GM12865 (cell line): ENCODE data around the gene TMEM87B.

Experiments used
- DNase-seq: peaks from one replicate; pipeline ENCODE4 v3.0.0; 2010; ENCODE audit warnings: low read depth
- H3K4me3 ChIP-seq: 2 replicates; pipeline ENCODE4 v1.5.1; 2011; ENCODE audit warnings: mild to moderate bottlenecking, low read depth, low read length, control low read depth
- TF ChIP-seq, protein P1 (sequence below): IDR thresholded peaks from 2 replicates; pipeline ENCODE4 v1.5.1; 2011; ENCODE audit warnings: low read length, control low read depth, low read depth, inconsistent platforms; ENCODE audit not compliant: insufficient read depth; ENCODE audit errors: missing control alignments

TMEM87B gene

DNA sequence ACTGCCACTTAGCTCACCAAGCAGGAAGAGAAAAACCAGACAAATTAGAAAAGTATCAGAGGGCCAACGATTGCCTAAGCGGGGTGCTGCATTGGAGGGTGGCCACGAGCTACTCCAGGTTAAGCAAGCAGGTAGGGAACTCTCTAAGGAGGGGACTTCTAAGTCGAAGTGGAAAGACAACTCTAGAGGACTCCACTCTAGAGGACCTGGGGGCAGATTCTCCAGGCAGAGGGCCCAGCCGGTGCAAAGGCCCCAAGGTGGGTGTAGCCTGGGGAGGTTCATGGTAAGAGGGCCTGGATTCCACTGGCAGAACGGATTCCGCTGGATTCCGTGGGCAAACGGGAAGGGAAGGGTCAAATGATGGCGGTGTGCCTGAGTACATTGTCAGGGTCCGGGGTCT is 95.8 kb downstream of the TMEM87B start:
- no peak for DNase-seq
- no peak overlapping the region for H3K4me3 ChIP-seq
- TF ChIP-seq, protein P1, sequence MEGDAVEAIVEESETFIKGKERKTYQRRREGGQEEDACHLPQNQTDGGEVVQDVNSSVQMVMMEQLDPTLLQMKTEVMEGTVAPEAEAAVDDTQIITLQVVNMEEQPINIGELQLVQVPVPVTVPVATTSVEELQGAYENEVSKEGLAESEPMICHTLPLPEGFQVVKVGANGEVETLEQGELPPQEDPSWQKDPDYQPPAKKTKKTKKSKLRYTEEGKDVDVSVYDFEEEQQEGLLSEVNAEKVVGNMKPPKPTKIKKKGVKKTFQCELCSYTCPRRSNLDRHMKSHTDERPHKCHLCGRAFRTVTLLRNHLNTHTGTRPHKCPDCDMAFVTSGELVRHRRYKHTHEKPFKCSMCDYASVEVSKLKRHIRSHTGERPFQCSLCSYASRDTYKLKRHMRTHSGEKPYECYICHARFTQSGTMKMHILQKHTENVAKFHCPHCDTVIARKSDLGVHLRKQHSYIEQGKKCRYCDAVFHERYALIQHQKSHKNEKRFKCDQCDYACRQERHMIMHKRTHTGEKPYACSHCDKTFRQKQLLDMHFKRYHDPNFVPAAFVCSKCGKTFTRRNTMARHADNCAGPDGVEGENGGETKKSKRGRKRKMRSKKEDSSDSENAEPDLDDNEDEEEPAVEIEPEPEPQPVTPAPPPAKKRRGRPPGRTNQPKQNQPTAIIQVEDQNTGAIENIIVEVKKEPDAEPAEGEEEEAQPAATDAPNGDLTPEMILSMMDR: no peak

- no peak overlapping the region for H3K4me3 ChIP-seq
- no peak for DNase-seq
- TF ChIP-seq, protein P1: no peak
Measured at GRCh38 chr2:112151271-112151670, 96.2 kb downstream of the TMEM87B start.

DNA sequence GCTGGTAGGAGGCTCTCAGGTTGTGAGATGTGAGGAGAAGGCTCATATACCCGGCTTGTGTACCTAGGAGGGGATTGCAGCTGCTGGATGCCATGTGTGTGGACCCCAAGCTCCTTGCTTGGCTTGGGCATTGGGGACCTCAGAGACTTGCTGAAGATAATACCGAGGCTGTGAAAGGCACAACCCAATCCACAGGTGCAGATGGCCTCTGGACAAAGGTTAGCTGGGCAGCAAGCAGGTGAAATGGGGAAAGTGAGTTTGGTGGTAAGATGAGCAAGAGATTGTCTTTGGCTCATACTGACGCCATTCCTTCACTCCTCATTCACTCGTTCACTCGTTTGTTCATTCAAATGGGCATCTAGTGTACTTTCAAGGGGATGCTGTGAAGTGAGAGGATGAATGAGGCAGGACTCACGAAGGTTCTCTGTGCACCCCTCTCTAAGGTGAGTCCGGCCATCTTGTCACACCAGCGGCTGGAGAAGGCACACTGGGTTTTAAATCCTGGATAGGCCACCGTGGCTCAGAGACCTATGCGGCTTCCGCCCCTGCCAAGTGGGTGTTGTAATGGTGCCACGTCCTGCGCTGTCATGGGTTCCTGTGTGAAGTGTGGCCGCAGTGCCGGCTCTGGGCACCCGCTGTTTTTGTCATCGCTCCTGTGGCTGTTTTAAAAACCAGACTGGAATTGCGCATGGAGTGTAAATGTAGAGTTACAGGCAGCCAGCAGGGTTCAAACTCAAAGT is 96.8 kb downstream of the TMEM87B start:
- no peak overlapping the region for H3K4me3 ChIP-seq
- TF ChIP-seq, protein P1: no peak
- no peak for DNase-seq

DNA sequence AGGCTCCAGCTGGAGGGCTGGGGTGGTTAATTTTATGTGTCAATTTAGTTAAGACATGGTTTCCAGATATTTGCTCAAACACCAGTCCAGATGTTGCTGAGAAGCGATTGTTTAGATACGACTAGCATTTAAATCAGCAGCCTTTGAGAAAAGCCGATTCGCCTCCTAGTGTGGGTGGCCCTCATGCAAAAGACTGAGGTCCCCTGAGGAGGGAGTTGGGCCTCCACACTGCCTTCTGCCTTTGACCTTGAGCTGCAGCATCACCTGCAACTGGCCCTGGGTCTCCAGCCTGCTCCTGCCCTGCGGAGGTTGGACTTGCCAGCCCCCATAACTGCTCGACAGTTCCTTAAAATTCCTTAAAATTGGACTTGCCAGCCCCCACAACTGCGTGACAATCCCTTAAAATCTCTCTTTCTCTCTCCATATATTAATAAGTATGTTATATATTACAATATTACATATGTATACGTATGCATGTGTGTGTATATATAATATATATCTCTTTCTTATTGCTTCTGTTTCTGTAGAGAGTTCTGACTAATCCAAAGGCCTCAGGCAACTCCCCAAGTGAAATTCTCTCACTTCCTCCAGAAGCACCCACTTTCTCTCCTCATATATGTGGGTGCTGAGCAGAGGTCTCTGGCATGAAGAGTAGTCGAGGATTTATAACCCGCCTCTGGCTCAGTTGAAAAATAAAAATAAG is 97.6 kb downstream of the TMEM87B start:
- H3K4me3 ChIP-seq: no peak overlapping the region
- TF ChIP-seq, protein P1: no peak
- DNase-seq: no peak

DNA sequence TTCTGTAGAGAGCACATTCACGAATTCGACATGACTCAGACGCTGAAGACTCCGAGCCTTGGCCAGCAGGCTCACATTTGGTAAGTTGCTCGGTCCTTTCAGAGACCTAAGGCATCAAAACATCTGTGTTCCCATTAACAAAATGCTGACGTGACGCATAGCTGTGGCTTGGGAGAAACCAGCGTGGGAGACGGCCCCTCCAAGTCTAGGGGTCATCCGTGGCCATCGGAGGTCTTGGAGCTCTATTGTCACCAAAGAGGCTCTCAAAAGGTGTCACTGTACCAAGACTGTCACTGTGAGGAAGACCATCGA is 98.1 kb downstream of the TMEM87B start:
- TF ChIP-seq, protein P1: no peak
- no peak overlapping the region for H3K4me3 ChIP-seq
- no peak for DNase-seq

DNA sequence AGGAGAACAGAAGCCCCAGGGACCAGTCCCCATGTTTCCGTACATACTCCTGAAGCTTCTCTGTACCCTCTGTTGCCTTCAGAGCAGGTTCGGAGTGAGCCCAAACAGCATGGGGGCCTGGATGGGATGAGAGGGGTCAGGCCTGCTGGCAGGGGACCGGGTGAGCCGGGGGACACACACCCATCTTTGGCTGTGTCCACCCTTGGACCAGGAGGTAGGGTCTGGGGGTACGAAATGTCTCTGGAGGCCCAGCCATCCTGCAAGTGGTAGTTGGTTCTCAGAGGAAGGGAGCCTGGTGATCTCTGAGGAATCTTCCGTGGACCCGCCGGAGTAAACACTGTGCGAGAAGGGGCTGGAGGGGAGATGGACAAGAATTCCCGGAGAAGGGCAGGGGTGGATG is 98.4 kb downstream of the TMEM87B start:
- no peak for DNase-seq
- TF ChIP-seq, protein P1: no peak
- H3K4me3 ChIP-seq: no peak overlapping the region
